IMR-90 (cell line): ENCODE measurements around the gene ZNF618. TPM values are rescaled to one million over a fixed set of nuclear protein-coding genes. Genes with fewer than 3 reads are reported as not detected.

ENCODE experiments used
- ATAC-seq: fragments of 200-7000 bp; cut with Tn5 transposase; 2 replicates; pipeline ENCODE4 v1.9.1; 2020; ENCODE audit warnings: low read depth, mild to moderate bottlenecking, moderate library complexity
- BruUV-seq: library from RNA; stranded (reverse); fragments of 400-500 nt; replicated peaks from 2 replicates; lab custom pipeline; 2021; lab: Mats Ljungman, UMichigan
- CTCF ChIA-PET: fragments of 300-600 bp; formaldehyde crosslinking; extraction: SDS; loops from one replicate; lab custom pipeline; 2021; ENCODE audit warnings: antibody characterized with exemption; lab: Yijun Ruan, JAX
- POLR2A ChIA-PET: fragments of 300-600 bp; sonication (Branson Sonifier 250); formaldehyde crosslinking; loops from one replicate; lab custom pipeline; 2022; ENCODE audit warnings: antibody characterized with exemption; ENCODE audit not compliant: unreplicated experiment; lab: Charles Lee
- DNase-seq: peaks from one replicate; pipeline ENCODE4 v3.0.0; 2013
- H2AFZ ChIP-seq: replicated peaks from 2 replicates; pipeline ENCODE3; 2013; ENCODE audit warnings: low read length, mild to moderate bottlenecking; ENCODE audit not compliant: poor library complexity
- H2AK5ac ChIP-seq: 2 replicates; pipeline ENCODE4 v1.6.1; 2013; ENCODE audit warnings: low read depth, low read length, inconsistent platforms
- H2AK9ac ChIP-seq: replicated peaks from 2 replicates; pipeline ENCODE3; 2013; ENCODE audit warnings: mild to moderate bottlenecking, low read depth, low read length, moderate library complexity; ENCODE audit not compliant: poor library complexity
- H2BK120ac ChIP-seq: 2 replicates; pipeline ENCODE4 v1.6.1; 2013; ENCODE audit warnings: low read depth, low read length, inconsistent platforms
- H2BK15ac ChIP-seq: 3 replicates; pipeline ENCODE4 v1.6.1; 2013; ENCODE audit warnings: low read depth, low read length, inconsistent platforms
- H2BK20ac ChIP-seq: 2 replicates; pipeline ENCODE4 v1.6.1; 2013; ENCODE audit warnings: low read depth, mild to moderate bottlenecking, inconsistent platforms, low read length, moderate library complexity
- H2BK5ac ChIP-seq: 2 replicates; pipeline ENCODE4 v1.6.1; 2013; ENCODE audit warnings: mild to moderate bottlenecking, low read depth, low read length, inconsistent platforms; ENCODE audit not compliant: poor library complexity, severe bottlenecking
- H3K14ac ChIP-seq: replicated peaks from 2 replicates; pipeline ENCODE4 v1.6.1; 2013; ENCODE audit warnings: low read depth, low read length, inconsistent platforms
- H3K18ac ChIP-seq: 2 replicates; pipeline ENCODE4 v1.6.1; 2013; ENCODE audit warnings: low read depth, low read length, control low read depth
- H3K23ac ChIP-seq: 2 replicates; pipeline ENCODE4 v1.6.1; 2013; ENCODE audit warnings: low read depth, low read length, inconsistent platforms
- H3K27ac ChIP-seq: 2 replicates; pipeline ENCODE4 v1.5.1; 2013; ENCODE audit warnings: mild to moderate bottlenecking, control low read depth, low read length; ENCODE audit not compliant: insufficient read depth
- H3K27me3 ChIP-seq: 2 replicates; pipeline ENCODE4 v1.6.1; 2013; ENCODE audit warnings: low read length; ENCODE audit not compliant: control insufficient read depth, insufficient read depth
- H3K36me3 ChIP-seq: 2 replicates; pipeline ENCODE4 v1.6.1; 2013; ENCODE audit warnings: low read length, mixed read lengths; ENCODE audit not compliant: control insufficient read depth, insufficient read depth
- H3K4ac ChIP-seq: 2 replicates; pipeline ENCODE4 v1.6.1; 2013; ENCODE audit warnings: low read depth, low read length, inconsistent platforms
- H3K4me1 ChIP-seq: 2 replicates; pipeline ENCODE4 v1.6.1; 2013; ENCODE audit warnings: low read length, mixed read lengths; ENCODE audit not compliant: control insufficient read depth, insufficient read depth
- H3K4me2 ChIP-seq: 2 replicates; pipeline ENCODE4 v1.6.1; 2013; ENCODE audit warnings: low read depth, mild to moderate bottlenecking, control low read depth, low read length, moderate library complexity
- H3K4me3 ChIP-seq: 2 replicates; pipeline ENCODE4 v1.5.1; 2013; ENCODE audit warnings: low read depth, mild to moderate bottlenecking, control low read depth, low read length, moderate library complexity; ENCODE audit not compliant: insufficient read depth
- H3K56ac ChIP-seq: 2 replicates; pipeline ENCODE4 v1.6.1; 2013; ENCODE audit warnings: low read length, inconsistent platforms; ENCODE audit not compliant: insufficient read depth; ENCODE audit errors: extremely low read depth
- H3K79me1 ChIP-seq, 2 experiments: 2 replicates each; pipeline ENCODE4 v1.6.1; 2013; ENCODE audit warnings: low read length in 2 of 2, inconsistent platforms in 1 of 2, low read depth in 1 of 2
- H3K9ac ChIP-seq: 2 replicates; pipeline ENCODE4 v1.6.1; 2013; ENCODE audit warnings: low read depth, low read length, control low read depth
- H3K9me1 ChIP-seq: 2 replicates; pipeline ENCODE4 v1.6.1; 2013; ENCODE audit warnings: low read length, inconsistent platforms; ENCODE audit not compliant: insufficient read depth
- H3K9me3 ChIP-seq: 2 replicates; pipeline ENCODE4 v1.6.1; 2013; ENCODE audit warnings: low read length; ENCODE audit not compliant: control insufficient read depth, insufficient read depth
- H4K20me1 ChIP-seq: 2 replicates; pipeline ENCODE4 v1.6.1; 2013; ENCODE audit warnings: low read length, inconsistent platforms; ENCODE audit not compliant: insufficient read depth
- H4K5ac ChIP-seq: 2 replicates; pipeline ENCODE4 v1.6.1; 2013; ENCODE audit warnings: mild to moderate bottlenecking, low read depth, low read length, control low read depth
- H4K8ac ChIP-seq, 2 experiments: 2 replicates each; pipeline ENCODE4 v1.6.1; 2013; ENCODE audit warnings: low read depth in 2 of 2, low read length in 2 of 2, control low read depth in 1 of 2, inconsistent platforms in 1 of 2
- H4K91ac ChIP-seq: 2 replicates; pipeline ENCODE4 v1.6.1; 2013; ENCODE audit warnings: low read depth, low read length, inconsistent platforms; ENCODE audit not compliant: insufficient read depth
- BHLHE40 ChIP-seq: fragments of 150-350 bp; IDR thresholded peaks from 2 replicates; pipeline ENCODE4 v1.6.1; 2016; ENCODE audit warnings: mild to moderate bottlenecking, low read depth, low read length
- CEBPB ChIP-seq: IDR thresholded peaks from 2 replicates; pipeline ENCODE4 v1.6.1; 2012; ENCODE audit warnings: low read depth, low read length, improper control_type of control experiment
- CHD1 ChIP-seq: IDR thresholded peaks from 2 replicates; pipeline ENCODE4 v1.6.1; 2012; ENCODE audit warnings: low read depth, low read length, improper control_type of control experiment
- CTCF ChIP-seq: conservative IDR thresholded peaks from 2 replicates; pipeline ENCODE4 v1.5.1; 2012; ENCODE audit warnings: mild to moderate bottlenecking, low read depth, low read length, improper control_type of control experiment
- FOS ChIP-seq: fragments of 150-350 bp; IDR thresholded peaks from 2 replicates; pipeline ENCODE4 v1.6.1; 2016; ENCODE audit warnings: low read depth, low read length
- MAFK ChIP-seq: IDR thresholded peaks from 2 replicates; pipeline ENCODE4 v1.6.1; 2012; ENCODE audit warnings: low read depth, low read length, improper control_type of control experiment
- MAZ ChIP-seq: IDR thresholded peaks from 2 replicates; pipeline ENCODE4 v1.6.1; 2012; ENCODE audit warnings: low read depth, mild to moderate bottlenecking, low read length, improper control_type of control experiment, moderate library complexity, borderline replicate concordance
- MXI1 ChIP-seq: IDR thresholded peaks from 2 replicates; pipeline ENCODE4 v1.6.1; 2012; ENCODE audit warnings: low read depth, mild to moderate bottlenecking, low read length, moderate library complexity, borderline replicate concordance
- NFE2L2 ChIP-seq: fragments of 150-350 bp; IDR thresholded peaks from 2 replicates; pipeline ENCODE4 v1.6.1; 2016; ENCODE audit warnings: low read depth, mild to moderate bottlenecking, low read length
- POLR2A ChIP-seq: IDR thresholded peaks from 2 replicates; pipeline ENCODE4 v1.6.1; 2012; ENCODE audit warnings: mild to moderate bottlenecking, low read depth, low read length
- RAD21 ChIP-seq: IDR thresholded peaks from 2 replicates; pipeline ENCODE4 v1.6.1; 2012; ENCODE audit warnings: low read length, improper control_type of control experiment
- RCOR1 ChIP-seq: IDR thresholded peaks from 2 replicates; pipeline ENCODE4 v1.6.1; 2012; ENCODE audit warnings: mild to moderate bottlenecking, low read length, improper control_type of control experiment; ENCODE audit not compliant: insufficient replicate concordance
- RFX5 ChIP-seq: IDR thresholded peaks from 2 replicates; pipeline ENCODE4 v1.8.0; 2012; ENCODE audit warnings: low read depth, mild to moderate bottlenecking, low read length, moderate library complexity
- SMC3 ChIP-seq: fragments of 150-350 bp; IDR thresholded peaks from 2 replicates; pipeline ENCODE4 v1.6.1; 2016; ENCODE audit warnings: low read depth, mild to moderate bottlenecking, antibody characterized with exemption, low read length, moderate library complexity
- USF2 ChIP-seq: fragments of 150-350 bp; IDR thresholded peaks from 2 replicates; pipeline ENCODE4 v1.6.1; 2017; ENCODE audit warnings: mild to moderate bottlenecking, antibody characterized with exemption, low read length, low read depth
- WGBS, 2 experiments: methylation state at CpG; one replicate each; pipeline versions ENCODE4 v1.1.5 to v1.1.7; 2013; ENCODE audit warnings: missing lambda C conversion rate in 2 of 2; ENCODE audit not compliant: insufficient read length in 1 of 2; ENCODE audit errors: extremely low coverage in 2 of 2; 5-methylcytosine and 5-hydroxymethylcytosine counted together
- dilution Hi-C: fragments of 300-500 bp; cut with HindIII; formaldehyde crosslinking; loops from one replicate; pipeline ENCODE4 v1.14.3; 2018; ENCODE audit warnings: low sequenced_read_pairs; ENCODE audit not compliant: unreplicated experiment
- in situ Hi-C: fragments of 300-500 bp; cut with MboI; formaldehyde crosslinking; loops from 3 replicates; pipeline ENCODE4 v1.14.3; 2019; ENCODE audit warnings: low sequenced_read_pairs, inconsistent platforms, mixed read lengths
- intact Hi-C: fragments of 100-400 bp; cut with micrococcal nuclease; formaldehyde crosslinking; loops from 2 replicates; pipeline ENCODE4 v1.10.0; 2022
- polyA plus RNA-seq, 3 experiments: library from polyadenylated mRNA; depleted of rRNA; stranded (reverse); fragments of >200 nt; gene quantifications; 2 replicates each; pipeline ENCODE4 v1.2.3, GENCODE V29; 2012; ENCODE audit warnings: low replicate concordance in 1 of 3
- total RNA-seq: library from RNA; depleted of rRNA; stranded (reverse); fragments of >200 nt; gene quantifications from 2 replicates; pipeline ENCODE4 v1.2.3, GENCODE V29; 2012
- TF ChIP-seq, protein P1 (sequence below): fragments of 150-350 bp; IDR thresholded peaks from 2 replicates; pipeline ENCODE4 v1.6.1; 2016; ENCODE audit warnings: low read depth, mild to moderate bottlenecking, low read length, moderate library complexity, borderline replicate concordance

The ZNF618 gene
- total and polyA plus RNA-seq, 2 of the 4 experiments (the other 2 are of a cell fraction) = 8.2 to 9.4 TPM

- Histone ChIP-seq H3K9ac (no peak overlapping the region), H2BK5ac (no peak overlapping the region), H3K79me1 (peaks cover 17 to 73% of the 10 kb centered on the region in 2 experiments), H3K36me3 (peaks cover 19% of the 10 kb centered on the region; the same call in 1 of the 2 replicates), H3K4me1 (peaks cover 5% of the 10 kb centered on the region; the same call in 1 of the 2 replicates), H4K5ac (no peak overlapping the region), H3K56ac (no peak overlapping the region), H2AK9ac (no peak overlapping the region), H3K27me3 (no peaks in the 10 kb centered on the region), H3K14ac (no peak overlapping the region), H3K9me3 (no peaks in the 10 kb centered on the region), H3K18ac (no peak overlapping the region), H4K8ac (no peak overlapping the region), H3K23ac (no peak overlapping the region), H3K4ac (no peak overlapping the region), H3K9me1 (peaks cover 16% of the 10 kb centered on the region), H2AFZ (no peak overlapping the region), H3K4me3 (no peak overlapping the region), H4K20me1 (peaks cover 20% of the 10 kb centered on the region; the same call in 1 of the 2 replicates), H2BK120ac (no peak overlapping the region), H2BK15ac (no peak overlapping the region), H3K27ac (no peak overlapping the region), H2BK20ac (no peak overlapping the region), H2AK5ac (no peak overlapping the region), H4K91ac (no peak overlapping the region), H3K4me2 (no peak overlapping the region)
- ChIA-PET CTCF (interaction anchor here (0.6 kb wide), 2 partner anchors 36 to 391 kb away, joined by 4 to 15 read pairs; no protein-coding TSS in a partner anchor), POLR2A (interaction anchor here (0.6 kb wide), 1 partner anchor 85 kb away, joined by 3 read pairs; no protein-coding TSS in a partner anchor)
- intact Hi-C loops = no loop called here
- DNase-seq (no peak), ATAC-seq (no peak)
- WGBS, 2 experiments = 73% methylated on average over 2 of the region's 4 CpGs; no CpG with 5 or more reads in 1 of the 2 experiments
- no TSS peak for BruUV-seq
- TF ChIP-seq, protein P1, sequence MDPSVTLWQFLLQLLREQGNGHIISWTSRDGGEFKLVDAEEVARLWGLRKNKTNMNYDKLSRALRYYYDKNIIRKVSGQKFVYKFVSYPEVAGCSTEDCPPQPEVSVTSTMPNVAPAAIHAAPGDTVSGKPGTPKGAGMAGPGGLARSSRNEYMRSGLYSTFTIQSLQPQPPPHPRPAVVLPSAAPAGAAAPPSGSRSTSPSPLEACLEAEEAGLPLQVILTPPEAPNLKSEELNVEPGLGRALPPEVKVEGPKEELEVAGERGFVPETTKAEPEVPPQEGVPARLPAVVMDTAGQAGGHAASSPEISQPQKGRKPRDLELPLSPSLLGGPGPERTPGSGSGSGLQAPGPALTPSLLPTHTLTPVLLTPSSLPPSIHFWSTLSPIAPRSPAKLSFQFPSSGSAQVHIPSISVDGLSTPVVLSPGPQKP = no peak
- TF ChIP-seq POLR2A (no peak), RCOR1 (no peak), CEBPB (no peak), NFE2L2 (no peak), BHLHE40 (no peak), RFX5 (no peak), CTCF (no peak), USF2 (no peak), FOS (no peak), MAZ (no peak), RAD21 (no peak), MAFK (no peak), MXI1 (no peak), CHD1 (no peak), SMC3 (no peak)
- dilution Hi-C loops = no loop called here
- in situ Hi-C loops = no loop called here
These were observed 119.3 kb downstream of the ZNF618 start for GRCh38 chr9:113995401-113995800.
